ENCODE results near the gene FAR2. TPM values are rescaled to one million over a fixed set of nuclear protein-coding genes. Genes with fewer than 3 reads are reported as not detected.

The FAR2 gene
- total and polyA plus RNA-seq, 2 of the 13 experiments (the other 11 are each of a cell fraction or from before 2014, with no cell fraction given), result not detected

DNA sequence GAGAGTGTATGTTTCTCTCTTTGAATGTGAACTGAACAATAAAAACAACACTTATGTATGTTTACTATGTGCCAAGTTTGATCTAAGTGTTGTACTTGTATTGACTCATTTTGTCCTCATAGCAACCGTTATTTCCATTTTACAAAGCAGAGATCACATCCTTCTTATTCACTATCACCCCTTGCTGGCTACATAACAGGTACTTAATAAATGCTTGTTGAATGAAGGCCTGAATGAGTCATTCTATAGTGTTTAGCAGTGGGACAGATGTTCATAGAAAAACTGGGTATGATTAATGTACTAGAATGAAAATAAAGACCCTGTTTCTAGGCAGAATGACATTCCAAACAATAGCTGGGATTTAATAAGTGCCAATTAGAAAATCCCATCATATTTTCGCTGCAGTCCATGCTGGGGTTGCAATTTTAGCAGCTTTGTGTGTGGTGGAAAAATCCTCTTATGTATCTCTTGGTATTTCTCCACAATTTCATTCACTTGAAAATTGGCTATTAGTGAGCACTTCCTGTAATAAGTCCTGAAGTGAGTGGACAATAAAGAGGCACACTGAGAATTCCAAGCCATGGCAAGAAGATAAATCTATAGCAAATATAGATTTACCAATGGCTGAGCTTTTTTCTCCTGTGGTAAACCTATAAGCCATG is 86.0 kb downstream of the FAR2 start (continued):
- TF ChIP-seq MTF2 (CRISPR knock-in tag; IDR thresholded peaks at IDR 0.05; ENCODE audit: borderline replicate concordance) (no peak), RXRB (CRISPR knock-in tag; IDR thresholded peaks at IDR 0.05; ENCODE audit: borderline replicate concordance) (no peak), HNRNPL (IDR thresholded peaks at IDR 0.05; ENCODE audit: low read depth, low read length) (no peak), ZNF556 (CRISPR knock-in tag; IDR thresholded peaks at IDR 0.05; ENCODE audit: borderline replicate concordance) (no peak), ONECUT2 (CRISPR knock-in tag; IDR thresholded peaks at IDR 0.05) (no peak), SATB2 (CRISPR knock-in tag; IDR thresholded peaks at IDR 0.05) (no peak), ZKSCAN1 (IDR thresholded peaks at IDR 0.05; ENCODE audit: low read length) (no peak)

GRCh38 chr12:29238822-29239291 is 89.8 kb downstream of the FAR2 start:
- intact Hi-C loops (cut with micrococcal nuclease; ENCODE audit: unreplicated experiment) (no loop called here), in situ Hi-C loops (cut with HindIII; ENCODE audit: extremely low pct_ligation_motif_present, low pct_unique_long_range_greater_than_20kb) (no loop called here)
- Histone ChIP-seq H3K27me3 (ENCODE audit: control insufficient read depth in 1 of 2, insufficient read depth in 2 of 2, low read length in 2 of 2) (no peaks in the 10 kb centered on the region), H3K4me2 (ENCODE audit: low read depth, low read length) (no peak overlapping the region), H2AFZ (ENCODE audit: low read length) (no peak overlapping the region), H3K9ac (ENCODE audit: insufficient read depth, low read depth, low read length) (no peak overlapping the region), H3K9me3 (ENCODE audit: low read length) (no peaks in the 10 kb centered on the region), H3K27ac (ENCODE audit: extremely low read length, insufficient read depth, low read length) (no peak overlapping the region), H3K36me3 (replicated peaks in 1 of 2; ENCODE audit: control insufficient read depth in 1 of 2, insufficient read depth in 2 of 2, low read length in 2 of 2) (no peaks in the 10 kb centered on the region), H3K4me3 (replicated peaks in 1 of 3; ENCODE audit: insufficient read depth in 1 of 3, low read depth in 2 of 3, low read length in 3 of 3) (no peak overlapping the region), H3K79me2 (ENCODE audit: insufficient read depth, low read length) (no peaks in the 10 kb centered on the region), H4K20me1 (ENCODE audit: insufficient read depth, low read length) (no peaks in the 10 kb centered on the region), H3K4me1 (ENCODE audit: insufficient read depth, low read length) (no peaks in the 10 kb centered on the region)
- WGBS (ENCODE audit: low lambda C conversion rate), result 6% methylated on average over 2 of the region's 2 CpGs
- BruUV-seq (replicated peaks), result no TSS peak
- ATAC-seq, result no peak
- DNase-seq (ENCODE audit: low spot score), result no peak
- ChIA-PET POLR2A (no interaction called here), CTCF (ENCODE audit: low intra/inter-chr PET ratio, low total read pairs) (no interaction called here)
- no peak for FAIRE-seq
- TF ChIP-seq ZNF124 (CRISPR knock-in tag; IDR thresholded peaks at IDR 0.05), result no peak
- TF ChIP-seq ZNF207 (IDR thresholded peaks at IDR 0.05; ENCODE audit: borderline replicate concordance), result no peak
- no peak for TF ChIP-seq ZNF143 (CRISPR knock-in tag; IDR thresholded peaks at IDR 0.05)
- TF ChIP-seq, protein P1, sequence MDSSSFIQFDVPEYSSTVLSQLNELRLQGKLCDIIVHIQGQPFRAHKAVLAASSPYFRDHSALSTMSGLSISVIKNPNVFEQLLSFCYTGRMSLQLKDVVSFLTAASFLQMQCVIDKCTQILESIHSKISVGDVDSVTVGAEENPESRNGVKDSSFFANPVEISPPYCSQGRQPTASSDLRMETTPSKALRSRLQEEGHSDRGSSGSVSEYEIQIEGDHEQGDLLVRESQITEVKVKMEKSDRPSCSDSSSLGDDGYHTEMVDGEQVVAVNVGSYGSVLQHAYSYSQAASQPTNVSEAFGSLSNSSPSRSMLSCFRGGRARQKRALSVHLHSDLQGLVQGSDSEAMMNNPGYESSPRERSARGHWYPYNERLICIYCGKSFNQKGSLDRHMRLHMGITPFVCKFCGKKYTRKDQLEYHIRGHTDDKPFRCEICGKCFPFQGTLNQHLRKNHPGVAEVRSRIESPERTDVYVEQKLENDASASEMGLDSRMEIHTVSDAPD (CRISPR knock-in tag; IDR thresholded peaks at IDR 0.05), result no peak
- no peak for TF ChIP-seq ZNF652 (CRISPR knock-in tag; IDR thresholded peaks at IDR 0.05; ENCODE audit: borderline replicate concordance, low read depth)
- TF ChIP-seq CTCF (CRISPR knock-in tag; IDR thresholded peaks at IDR 0.05), result no peak
- TF ChIP-seq ZBTB26 (CRISPR knock-in tag; IDR thresholded peaks at IDR 0.05; ENCODE audit: borderline replicate concordance), result no peak
- no peak for TF ChIP-seq HCFC1 (IDR thresholded peaks at IDR 0.05; ENCODE audit: low read depth, low read length)
- TF ChIP-seq POGK (CRISPR knock-in tag; conservative IDR thresholded peaks at IDR 0.05), result no peak
- no peak for TF ChIP-seq NFIB (CRISPR knock-in tag; IDR thresholded peaks at IDR 0.05; ENCODE audit: borderline replicate concordance)
